Fibroblast of villous mesenchyme (primary cell): ENCODE measurements around the gene LIFR. TPM values are rescaled to one million over a fixed set of nuclear protein-coding genes. Genes with fewer than 3 reads are reported as not detected.

Experiments used
- DNase-seq: peaks from one replicate; pipeline ENCODE4 v3.0.0-alpha.2; 2010; ENCODE audit warnings: low read depth
- H3K4me3 ChIP-seq: 2 replicates; pipeline ENCODE4 v1.5.1; 2011; ENCODE audit warnings: low read depth, mild to moderate bottlenecking, low read length
- CTCF ChIP-seq: IDR thresholded peaks from 2 replicates; pipeline ENCODE4 v1.5.1; 2012; ENCODE audit warnings: low read depth, mild to moderate bottlenecking, low read length; ENCODE audit not compliant: insufficient read depth
- total RNA-seq: library from RNA; depleted of rRNA; stranded (reverse); fragments of >200 nt; gene quantifications from 2 replicates; pipeline ENCODE4 v1.2.3, GENCODE V29; 2012

Gene LIFR
- total RNA-seq, 1 donor = 40.2 TPM

- no peak overlapping the region for H3K4me3 ChIP-seq
- TF ChIP-seq CTCF = no peak
- DNase-seq = no peak
These were observed 114.2 kb downstream of the LIFR start for GRCh38 chr5:38442247-38442573.

- TF ChIP-seq CTCF = peak; percentile 99
- DNase-seq = peak; percentile 93
- no peak overlapping the region for H3K4me3 ChIP-seq
These were observed 114.8 kb downstream of the LIFR start for GRCh38 chr5:38441453-38442246.

- H3K4me3 ChIP-seq = no peak overlapping the region
- no peak for TF ChIP-seq CTCF
- DNase-seq = no peak
These were observed 117.7 kb downstream of the LIFR start for GRCh38 chr5:38438757-38439156.

- H3K4me3 ChIP-seq = no peak overlapping the region
- DNase-seq = no peak
- no peak for TF ChIP-seq CTCF
These were observed 121.3 kb downstream of the LIFR start for GRCh38 chr5:38434966-38435705.

- no peak overlapping the region for H3K4me3 ChIP-seq
- DNase-seq = peak; percentile 83
- peak; percentile 11 for TF ChIP-seq CTCF
These were observed 123.1 kb downstream of the LIFR start for GRCh38 chr5:38433160-38433861.

GRCh38 chr5:38431242-38431853 is 125.1 kb downstream of the LIFR start:
- no peak overlapping the region for H3K4me3 ChIP-seq
- no peak for DNase-seq
- no peak for TF ChIP-seq CTCF
